CD4-positive, alpha-beta memory T cell (primary cell): Measurements from ENCODE around the gene POR. TPM values are rescaled to one million over a fixed set of nuclear protein-coding genes. Genes with fewer than 3 reads are reported as not detected.

ENCODE experiments used
- CTCF ChIA-PET: fragments of 350-600 bp; sonication (Branson Sonifier 250); formaldehyde crosslinking; loops from one replicate; lab custom pipeline; 2021; ENCODE audit warnings: inconsistent platforms; ENCODE audit not compliant: partially characterized antibody; lab: Charles Lee
- POLR2A ChIA-PET: fragments of 350-600 bp; sonication (Branson Sonifier 250); formaldehyde crosslinking; loops from one replicate; lab custom pipeline; 2021; ENCODE audit not compliant: partially characterized antibody; lab: Charles Lee
- DNase-seq, 5 donors: peaks; one replicate each; pipeline versions ENCODE4 v3.0.0 to v3.0.0-alpha.2; 2020 to 2022; ENCODE audit warnings: mixed read lengths in 1 of 5
- H3K27ac ChIP-seq: one replicate; pipeline ENCODE4 v1.7.0; 2013; ENCODE audit warnings: low read depth, low read length
- H3K27me3 ChIP-seq: 2 replicates; pipeline ENCODE4 v1.7.0; 2013; ENCODE audit warnings: mild to moderate bottlenecking, low read length, moderate library complexity; ENCODE audit not compliant: insufficient read depth
- H3K36me3 ChIP-seq: 2 replicates; pipeline ENCODE4 v1.7.0; 2013; ENCODE audit warnings: mild to moderate bottlenecking, low read length, moderate library complexity; ENCODE audit not compliant: insufficient read depth
- H3K4me1 ChIP-seq: 2 replicates; pipeline ENCODE4 v1.7.0; 2013; ENCODE audit warnings: mild to moderate bottlenecking, low read length, moderate library complexity; ENCODE audit not compliant: insufficient read depth
- H3K4me3 ChIP-seq, 2 donors: one replicate each; pipeline ENCODE4 v1.7.0; 2013; ENCODE audit warnings: low read length in 2 of 2, mild to moderate bottlenecking in 1 of 2
- H3K9me3 ChIP-seq, 2 donors: one replicate each; pipeline ENCODE4 v1.7.0; 2013; ENCODE audit warnings: low read length in 2 of 2, control low read depth in 1 of 2; ENCODE audit not compliant: control insufficient read depth in 1 of 2
- H3K27ac Mint-ChIP-seq, 7 donors: one replicate each; pipeline ENCODE4 v1.8.0; 2020 to 2021; ENCODE audit warnings: mixed read lengths in 7 of 7, mild to moderate bottlenecking in 6 of 7, inconsistent platforms in 3 of 7, moderate library complexity in 3 of 7
- H3K27me3 Mint-ChIP-seq, 2 donors: one replicate each; pipeline ENCODE4 v1.8.0; 2020 to 2021; ENCODE audit warnings: mixed read lengths in 2 of 2
- H3K36me3 Mint-ChIP-seq, 2 donors: one replicate each; pipeline ENCODE4 v1.8.0; 2020 to 2021; ENCODE audit warnings: mixed read lengths in 2 of 2, inconsistent platforms in 1 of 2, mild to moderate bottlenecking in 1 of 2
- H3K4me1 Mint-ChIP-seq, 4 donors: one replicate each; pipeline ENCODE4 v1.8.0; 2020 to 2021; ENCODE audit warnings: mixed read lengths in 4 of 4, mild to moderate bottlenecking in 1 of 4
- H3K4me3 Mint-ChIP-seq, 8 donors: one replicate each; pipeline ENCODE4 v1.8.0; 2020 to 2021; ENCODE audit warnings: mixed read lengths in 8 of 8, mild to moderate bottlenecking in 7 of 8, moderate library complexity in 6 of 8, inconsistent platforms in 3 of 8
- H3K9me3 Mint-ChIP-seq, 8 donors: one replicate each; pipeline ENCODE4 v1.8.0; 2020 to 2021; ENCODE audit warnings: mixed read lengths in 8 of 8, mild to moderate bottlenecking in 5 of 8, inconsistent platforms in 3 of 8, moderate library complexity in 1 of 8
- intact Hi-C: fragments of 100-400 bp; cut with micrococcal nuclease; formaldehyde crosslinking; loops from one replicate; pipeline ENCODE4 v1.15.1; 2023
- polyA plus RNA-seq, 2 donors: library from polyadenylated mRNA; unstranded; fragments of 300-500 nt; fragmentation: Illumina TruSeq; gene quantifications; one replicate each; pipeline ENCODE4 v1.2.3, GENCODE V29; 2021
- total RNA-seq, 2 experiments: library from RNA; stranded (reverse); gene quantifications; one replicate each; pipeline ENCODE4 v1.2.3, GENCODE V29; 2021

The POR gene
- total and polyA plus RNA-seq, 4 experiments from 2014 or later: 45.6 to 71.1 (median 54.0) TPM

DNA sequence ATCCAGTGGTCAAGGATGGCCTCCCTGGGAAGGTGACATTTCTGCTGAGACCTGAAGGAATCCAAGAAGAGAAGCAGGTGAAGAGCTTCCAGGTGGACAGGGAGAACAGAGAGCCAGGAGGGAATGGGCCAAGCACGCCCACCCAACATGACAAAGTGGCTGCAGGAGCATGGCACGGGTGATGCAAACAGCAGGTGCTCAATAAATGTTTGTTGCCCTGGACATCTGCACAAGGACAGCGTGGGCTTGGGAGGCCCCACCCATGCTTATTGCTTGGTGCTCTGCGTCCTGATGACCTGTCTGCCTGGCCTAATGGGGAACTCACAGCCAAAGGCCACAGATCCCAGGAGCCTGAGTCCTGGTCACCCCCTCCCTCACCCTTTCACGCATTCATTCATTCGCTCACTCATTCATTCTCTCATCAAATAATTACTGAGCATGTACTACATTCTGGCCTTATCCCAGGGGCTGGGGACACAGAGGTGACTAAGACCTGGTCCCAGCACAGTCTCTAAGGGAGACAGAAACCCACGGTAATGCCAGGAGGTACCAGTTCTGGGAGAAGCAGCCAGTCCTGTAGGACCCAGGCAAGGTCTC is 23.0 kb upstream of the POR start:
- H3K36me3 Mint-ChIP-seq: peaks cover 14 to 21% of the 10 kb centered on the region in 2 donors
- Histone ChIP-seq H3K27ac (no peak overlapping the region), H3K9me3 (no peaks in the 10 kb centered on the region), H3K36me3 (peaks cover 13% of the 10 kb centered on the region), H3K4me1 (no peaks in the 10 kb centered on the region), H3K4me3 (no peak overlapping the region), H3K27me3 (no peaks in the 10 kb centered on the region)
- H3K4me3 Mint-ChIP-seq: no peak overlapping the region
- ChIA-PET CTCF (interaction anchor here (1.0 kb wide), 1 partner anchor 106 kb away, joined by 4 read pairs; no protein-coding TSS in a partner anchor), POLR2A (interaction anchor here (1.2 kb wide), 1 partner anchor 13 kb away, joined by 5 read pairs; the partner anchor contains the start of gene RHBDD2)
- H3K4me1 Mint-ChIP-seq: peaks cover 0 to 6% (median 0%) of the 10 kb centered on the region in 4 donors
- no peak for DNase-seq
- no peaks in the 10 kb centered on the region for H3K27me3 Mint-ChIP-seq
- intact Hi-C loops: no loop called here
- peaks cover 0 to 2% (median 0%) of the 10 kb centered on the region in 8 donors for H3K9me3 Mint-ChIP-seq
- peak overlapping the region in 1 of 7 donors; percentile 70 for H3K27ac Mint-ChIP-seq

DNA sequence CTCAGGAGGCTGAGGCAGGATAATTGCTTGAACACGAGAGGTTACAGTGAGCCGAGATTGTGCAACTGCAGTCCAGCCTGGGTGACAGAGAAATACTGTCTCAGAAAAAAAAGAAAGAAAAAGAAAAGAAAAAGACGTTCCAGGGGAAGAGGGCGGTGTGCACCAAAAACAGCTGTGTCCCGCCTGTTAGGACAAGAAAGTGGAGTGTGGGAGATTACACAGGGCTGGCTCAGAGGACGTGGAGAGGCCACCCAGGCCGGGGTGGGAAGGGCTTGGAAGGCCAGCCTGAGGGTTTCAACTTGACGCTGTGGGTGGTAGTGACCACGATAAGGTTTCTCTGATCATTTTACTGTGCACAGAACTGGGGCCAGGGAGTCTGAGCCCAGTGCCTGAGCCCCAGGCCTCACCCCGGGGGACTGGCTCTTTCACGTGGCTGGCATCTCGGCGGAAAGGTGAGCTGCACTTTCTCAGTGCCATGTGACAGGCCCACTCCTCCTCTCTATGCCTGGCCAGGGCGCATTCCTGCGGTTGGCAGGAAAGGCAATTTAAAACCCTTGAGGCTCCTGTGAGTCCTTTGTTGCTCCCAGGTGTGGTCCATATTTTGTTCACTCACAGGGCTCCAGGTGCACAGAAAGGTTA is 22.2 kb upstream of the POR start:
- H3K27ac Mint-ChIP-seq: peak overlapping the region in 2 of 7 donors; percentile 30 to 78

DNA sequence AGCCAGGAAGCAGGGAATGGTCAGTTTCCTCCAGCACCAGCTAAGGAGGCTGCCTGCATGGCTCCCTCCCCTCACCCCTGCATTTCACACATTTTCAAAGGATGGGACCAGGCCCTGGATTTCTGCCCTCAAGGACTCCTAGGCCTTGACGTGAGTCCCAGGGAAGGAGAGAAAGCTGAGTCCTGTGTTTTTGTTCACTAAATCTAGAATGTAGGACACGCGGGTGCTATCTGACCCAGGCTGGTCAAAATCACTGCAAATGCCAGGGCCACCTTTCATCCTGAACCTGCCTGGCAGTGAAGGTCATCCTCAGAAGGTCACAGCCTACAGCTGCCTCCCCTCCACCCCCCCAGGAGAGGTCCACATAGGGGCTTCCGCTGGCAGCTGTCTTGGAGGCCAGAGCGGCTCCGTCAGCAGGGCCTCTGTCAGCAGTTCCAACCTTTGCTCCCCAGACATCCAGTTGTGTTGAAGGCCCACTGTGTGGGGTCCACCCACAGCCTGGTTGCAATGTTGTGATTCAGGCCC is 18.1 kb upstream of the POR start:
- CTCF ChIA-PET: interaction anchor here (1.0 kb wide), 1 partner anchor 11 kb away, joined by 4 read pairs; no protein-coding TSS in a partner anchor
- intact Hi-C loops: no loop called here
- no peaks in the 10 kb centered on the region for H3K9me3 Mint-ChIP-seq

More for the DNA sequence above, 22.2 kb upstream of the POR start:
- POLR2A ChIA-PET: no interaction called here
- H3K4me3 Mint-ChIP-seq: no peak overlapping the region
- intact Hi-C loops: no loop called here
- H3K36me3 Mint-ChIP-seq: peaks cover 11 to 17% of the 10 kb centered on the region in 2 donors
- peaks cover 0 to 6% (median 0%) of the 10 kb centered on the region in 4 donors for H3K4me1 Mint-ChIP-seq
- no peaks in the 10 kb centered on the region for H3K9me3 ChIP-seq
- no peaks in the 10 kb centered on the region for H3K27me3 Mint-ChIP-seq
- H3K27me3 ChIP-seq: no peaks in the 10 kb centered on the region
- H3K27ac ChIP-seq: no peak overlapping the region
- peaks cover 0 to 2% (median 0%) of the 10 kb centered on the region in 8 donors for H3K9me3 Mint-ChIP-seq
- H3K4me3 ChIP-seq: no peak overlapping the region
- no peak for DNase-seq
- H3K36me3 ChIP-seq: peaks cover 10% of the 10 kb centered on the region
- CTCF ChIA-PET: no interaction called here
- no peaks in the 10 kb centered on the region for H3K4me1 ChIP-seq

DNA sequence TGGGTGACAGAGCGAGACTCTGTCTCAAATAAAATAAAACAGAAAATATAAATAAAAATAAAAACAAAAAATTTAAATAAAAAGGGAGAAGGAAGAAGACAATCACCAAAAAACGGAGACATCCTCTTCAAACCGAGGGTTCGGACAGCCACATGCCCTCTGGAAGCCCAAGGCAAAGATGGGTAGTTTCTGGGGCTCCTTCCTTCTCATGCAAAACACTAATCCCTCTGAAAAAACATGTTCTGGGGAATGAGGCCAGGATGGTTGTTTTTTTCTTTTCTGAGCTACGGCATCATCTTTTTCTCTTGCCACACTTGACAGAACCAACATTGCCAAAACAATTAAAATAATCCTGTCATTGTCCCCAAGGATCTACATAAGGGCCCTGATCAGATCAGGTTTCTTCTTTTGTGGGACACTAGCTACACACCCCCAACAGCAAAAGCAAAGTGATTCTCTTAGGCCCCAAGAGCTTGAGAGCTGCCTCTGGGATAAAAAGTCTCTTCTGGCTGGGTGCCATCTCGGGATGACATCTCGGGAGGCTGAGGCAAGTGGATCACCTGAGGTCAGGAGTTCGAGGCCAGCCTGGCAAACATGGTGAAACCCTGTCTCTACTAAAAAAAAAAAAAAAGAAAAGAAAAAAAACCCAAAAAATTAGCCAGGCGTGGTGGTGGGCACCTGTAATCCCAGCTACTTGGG is 14.2 kb upstream of the POR start:
- DNase-seq: no peak
- Histone ChIP-seq H3K4me1 (no peaks in the 10 kb centered on the region), H3K27me3 (no peaks in the 10 kb centered on the region), H3K4me3 (no peak overlapping the region), H3K27ac (no peak overlapping the region), H3K9me3 (no peaks in the 10 kb centered on the region), H3K36me3 (no peaks in the 10 kb centered on the region)
- Mint-ChIP-seq H3K4me3 (no peak overlapping the region), H3K36me3 (no peaks in the 10 kb centered on the region), H3K9me3 (no peaks in the 10 kb centered on the region), H3K27me3 (no peaks in the 10 kb centered on the region), H3K4me1 (no peaks in the 10 kb centered on the region), H3K27ac (no peak overlapping the region)
- ChIA-PET CTCF (no interaction called here), POLR2A (no interaction called here)
- intact Hi-C loops: no loop called here

More for the DNA sequence above, 18.1 kb upstream of the POR start:
- no peaks in the 10 kb centered on the region for H3K9me3 ChIP-seq
- no peaks in the 10 kb centered on the region for H3K27me3 ChIP-seq
- H3K36me3 Mint-ChIP-seq: no peaks in the 10 kb centered on the region
- H3K27ac ChIP-seq: no peak overlapping the region
- DNase-seq: no peak
- POLR2A ChIA-PET: interaction anchor here (1.5 kb wide), 1 partner anchor 17 kb away, joined by 5 read pairs; no protein-coding TSS in a partner anchor
- H3K4me3 ChIP-seq: no peak overlapping the region
- no peaks in the 10 kb centered on the region for H3K4me1 ChIP-seq
- no peak overlapping the region for H3K4me3 Mint-ChIP-seq
- no peaks in the 10 kb centered on the region for H3K27me3 Mint-ChIP-seq
- H3K4me1 Mint-ChIP-seq: no peaks in the 10 kb centered on the region
- no peak overlapping the region for H3K27ac Mint-ChIP-seq
- no peaks in the 10 kb centered on the region for H3K36me3 ChIP-seq

DNA sequence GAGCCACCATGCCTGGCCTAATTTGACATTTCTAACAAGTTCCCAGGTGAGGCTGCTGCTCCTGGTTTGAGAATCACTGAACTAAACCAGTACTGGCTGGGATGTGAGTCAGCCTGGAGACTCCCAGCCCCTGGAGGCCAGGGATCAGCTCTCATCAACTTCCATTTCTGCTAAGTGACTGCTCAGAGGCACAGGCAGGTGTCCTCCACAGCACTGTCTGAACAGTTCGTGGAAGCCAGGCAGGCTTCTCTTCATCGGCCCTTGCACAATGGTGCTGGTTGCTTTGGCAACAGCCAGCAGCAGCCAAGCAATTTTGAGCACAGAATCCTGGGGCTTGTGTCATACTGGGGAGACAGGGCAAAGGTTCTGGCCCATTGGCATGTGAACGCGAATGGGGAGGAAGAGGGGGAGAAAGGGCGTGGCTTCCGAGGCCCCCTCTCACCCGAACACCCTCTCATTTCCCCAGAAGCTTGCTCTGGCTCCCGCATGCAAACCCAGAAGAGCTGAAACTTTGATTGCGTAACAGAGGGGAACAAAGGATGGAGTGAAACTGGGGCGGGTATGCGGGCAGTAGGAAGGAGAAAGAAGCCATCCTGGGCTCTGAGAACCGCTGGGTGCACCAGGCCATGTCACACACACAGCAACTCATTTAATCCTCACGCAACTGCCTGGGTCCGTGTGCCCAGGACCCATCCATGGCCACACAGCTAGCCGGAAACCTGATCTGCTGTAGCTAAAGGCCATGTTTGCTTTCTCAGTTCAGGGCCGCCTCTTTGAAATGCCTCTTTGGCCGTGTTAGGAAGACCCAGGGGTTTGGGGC is 9.0 kb upstream of the POR start:
- Histone ChIP-seq H3K9me3 (no peaks in the 10 kb centered on the region), H3K36me3 (no peaks in the 10 kb centered on the region), H3K27me3 (no peaks in the 10 kb centered on the region), H3K4me3 (no peak overlapping the region), H3K27ac (no peak overlapping the region), H3K4me1 (no peaks in the 10 kb centered on the region)
- CTCF ChIA-PET: no interaction called here
- Mint-ChIP-seq H3K36me3 (no peaks in the 10 kb centered on the region), H3K4me1 (no peaks in the 10 kb centered on the region), H3K9me3 (peaks cover 0 to 2% (median 0%) of the 10 kb centered on the region in 8 donors), H3K27me3 (no peaks in the 10 kb centered on the region), H3K27ac (no peak overlapping the region), H3K4me3 (no peak overlapping the region)
- intact Hi-C loops: no loop called here
- POLR2A ChIA-PET: no interaction called here
- DNase-seq: no peak

DNA sequence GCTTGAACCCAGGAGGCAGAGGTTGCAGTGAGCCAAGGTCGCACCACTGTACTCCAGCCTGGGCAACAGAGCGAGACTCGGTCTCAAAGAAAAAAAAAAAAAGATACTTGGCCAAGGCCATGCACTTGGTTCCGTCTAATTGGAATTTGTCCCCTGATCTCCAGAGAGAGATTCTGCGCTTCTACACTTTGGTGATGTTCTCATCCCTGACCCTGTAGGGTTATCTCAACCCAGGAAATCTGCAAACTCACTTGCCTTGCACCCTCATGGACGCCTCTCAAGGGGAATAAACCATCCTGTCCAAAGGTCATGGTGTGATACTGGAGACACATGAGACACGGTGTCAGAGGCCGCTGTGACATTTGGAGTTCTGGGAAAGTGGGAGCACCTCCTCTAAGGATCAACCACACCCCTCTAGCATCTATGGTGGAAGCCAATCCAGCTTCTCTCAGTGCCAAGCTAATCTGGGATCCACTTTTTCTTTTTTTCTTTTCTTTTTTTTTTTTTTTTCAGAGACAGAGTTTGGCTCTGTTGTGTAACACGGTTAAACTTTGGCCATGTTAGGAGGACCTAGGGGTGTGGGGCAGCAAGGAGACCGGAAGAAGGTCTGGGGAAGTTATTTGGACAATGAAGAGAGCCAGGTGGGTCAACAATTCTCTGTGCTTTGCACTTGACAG is 7.8 kb upstream of the POR start:
- Mint-ChIP-seq H3K4me1 (no peaks in the 10 kb centered on the region), H3K36me3 (no peaks in the 10 kb centered on the region), H3K9me3 (peaks cover 0 to 2% (median 0%) of the 10 kb centered on the region in 8 donors), H3K4me3 (no peak overlapping the region), H3K27ac (peak overlapping the region in 1 of 7 donors; percentile 48), H3K27me3 (no peaks in the 10 kb centered on the region)
- no peak overlapping the region for H3K27ac ChIP-seq
- intact Hi-C loops: no loop called here
- CTCF ChIA-PET: no interaction called here
- H3K9me3 ChIP-seq: no peaks in the 10 kb centered on the region
- H3K4me3 ChIP-seq: no peak overlapping the region
- no peaks in the 10 kb centered on the region for H3K27me3 ChIP-seq
- DNase-seq: no peak
- POLR2A ChIA-PET: no interaction called here
- H3K4me1 ChIP-seq: no peaks in the 10 kb centered on the region
- no peaks in the 10 kb centered on the region for H3K36me3 ChIP-seq
